SK-N-SH (cell line): Measurements from ENCODE around the gene DAGLB. TPM values are rescaled to one million over a fixed set of nuclear protein-coding genes. Genes with fewer than 3 reads are reported as not detected.
"Not testable (repeated sequence)": the region's sequence is repeated elsewhere in the genome, so short reads cannot be mapped to it uniquely, and the experiment has no call there.

Source experiments
- CTCF ChIA-PET: fragments of 300-600, 350-600 bp; formaldehyde crosslinking; extraction: SDS; loops from one replicate; lab custom pipeline; 2021; lab: Yijun Ruan, JAX
- POLR2A ChIA-PET: fragments of 350-600 bp; sonication (Branson Sonifier 250); formaldehyde crosslinking; extraction: SDS; loops from one replicate; lab custom pipeline; 2020; ENCODE audit warnings: antibody characterized with exemption, inconsistent platforms; lab: Yijun Ruan, JAX
- DNase-seq: peaks from one replicate; pipeline ENCODE4 v3.0.0; 2012
- H2AFZ ChIP-seq: fragments of 200-600 bp; sonication (generic); 2 replicates; pipeline ENCODE4 v1.8.1; 2016; ENCODE audit warnings: antibody characterized with exemption, mild to moderate bottlenecking, low read depth
- H3F3A ChIP-seq: fragments of 200-600 bp; sonication (generic); replicated peaks from 2 replicates; pipeline ENCODE3; 2016; ENCODE audit warnings: antibody characterized with exemption, mild to moderate bottlenecking; ENCODE audit not compliant: insufficient read depth
- H3K27ac ChIP-seq, 2 experiments: fragments of 200-500 bp in 1 of 2; fragments of 200-600 bp in 1 of 2; sonication (Bioruptor generic) in 1 of 2; sonication (generic), shearing (Covaris generic) in 1 of 2; 2 replicates each; pipeline versions ENCODE4 v1.5.1 to v1.6.1; 2014 to 2016; ENCODE audit warnings: low read depth in 2 of 2, inconsistent platforms in 1 of 2, low read length in 1 of 2, mild to moderate bottlenecking in 1 of 2, mixed read lengths in 1 of 2
- H3K27me3 ChIP-seq: fragments of 200-600 bp; sonication (generic), shearing (Covaris generic); 2 replicates; pipeline ENCODE4 v1.6.1; 2016; ENCODE audit warnings: mixed run types; ENCODE audit not compliant: insufficient read depth
- H3K36me3 ChIP-seq, 2 experiments: fragments of 200-500 bp in 1 of 2; fragments of 200-600 bp in 1 of 2; sonication (Bioruptor generic) in 1 of 2; sonication (generic) in 1 of 2; replicated peaks in 1 of 2; 2 replicates each; pipeline versions ENCODE3 to v1.5.1; 2014 to 2016; ENCODE audit warnings: low read length in 1 of 2, mild to moderate bottlenecking in 1 of 2; ENCODE audit not compliant: insufficient read depth in 2 of 2, control insufficient read depth in 1 of 2
- H3K4me1 ChIP-seq, 2 experiments: fragments of 200-500 bp in 1 of 2; fragments of 200-600 bp in 1 of 2; sonication (Bioruptor generic) in 1 of 2; sonication (generic), shearing (Covaris generic) in 1 of 2; 2 replicates each; pipeline versions ENCODE4 v1.5.1 to v1.6.1; 2014 to 2016; ENCODE audit warnings: low read depth in 1 of 2, low read length in 1 of 2, mixed run types in 1 of 2; ENCODE audit not compliant: insufficient read depth in 2 of 2, control insufficient read depth in 1 of 2
- H3K4me2 ChIP-seq: fragments of 200-600 bp; sonication (generic), shearing (Covaris generic); 2 replicates; pipeline ENCODE4 v1.6.1; 2017; ENCODE audit warnings: mixed run types
- H3K4me3 ChIP-seq, 2 experiments: fragments of 200-500 bp in 1 of 2; fragments of 200-600 bp in 1 of 2; sonication (Bioruptor generic) in 1 of 2; sonication (generic), shearing (Covaris generic) in 1 of 2; 2 replicates each; pipeline versions ENCODE4 v1.5.1 to v1.8.1; 2014 to 2016; ENCODE audit warnings: low read depth in 2 of 2, inconsistent platforms in 1 of 2, low read length in 1 of 2, mild to moderate bottlenecking in 1 of 2, mixed read lengths in 1 of 2, moderate library complexity in 1 of 2
- H3K79me2 ChIP-seq: fragments of 200-600 bp; sonication (generic); 2 replicates; pipeline ENCODE4 v1.8.1; 2017; ENCODE audit warnings: mild to moderate bottlenecking; ENCODE audit not compliant: insufficient read depth
- H3K9ac ChIP-seq: fragments of 200-600 bp; sonication (generic); 2 replicates; pipeline ENCODE4 v1.6.1; 2017; ENCODE audit warnings: mixed run types
- H3K9me2 ChIP-seq: fragments of 200-600 bp; sonication (generic); 2 replicates; pipeline ENCODE4 v1.6.1; 2017; ENCODE audit warnings: mixed run types
- H3K9me3 ChIP-seq: fragments of 200-600 bp; sonication (generic); 2 replicates; pipeline ENCODE4 v1.6.1; 2017; ENCODE audit warnings: mixed run types, mild to moderate bottlenecking, moderate library complexity
- H4K20me1 ChIP-seq: fragments of 200-600 bp; sonication (generic); 2 replicates; pipeline ENCODE4 v1.6.1; 2017; ENCODE audit warnings: mild to moderate bottlenecking, mixed run types; ENCODE audit not compliant: insufficient read depth
- CTCF ChIP-seq: fragments of 200-600 bp; sonication (generic); IDR thresholded peaks from 2 replicates; pipeline ENCODE4 v1.6.1; 2017; ENCODE audit warnings: antibody characterized with exemption, mild to moderate bottlenecking, moderate library complexity
- ELF1 ChIP-seq: IDR thresholded peaks from 2 replicates; pipeline ENCODE4 v1.4.0; 2012
- EP300 ChIP-seq, 2 experiments: IDR thresholded peaks; 2 replicates each; pipeline versions ENCODE4 v1.4.0 to v1.6.1; 2012; ENCODE audit warnings: borderline replicate concordance in 1 of 2, low read depth in 1 of 2, low read length in 1 of 2
- GABPA ChIP-seq: IDR thresholded peaks from 2 replicates; pipeline ENCODE4 v1.4.0; 2012; ENCODE audit warnings: low read depth, mild to moderate bottlenecking
- GATA2 ChIP-seq: sonication (generic); formaldehyde crosslinking; IDR thresholded peaks from 2 replicates; pipeline ENCODE4 v1.5.0; 2020; ENCODE audit warnings: mild to moderate bottlenecking, missing genetic modification reagents
- NRF1 ChIP-seq: IDR thresholded peaks from 2 replicates; pipeline ENCODE4 v1.6.1; 2012; ENCODE audit warnings: low read depth, mild to moderate bottlenecking, low read length
- PBX3 ChIP-seq: IDR thresholded peaks from 2 replicates; pipeline ENCODE4; 2012
- POLR2AphosphoS5 ChIP-seq: IDR thresholded peaks from 2 replicates; pipeline ENCODE4 v1.6.1; 2012; ENCODE audit warnings: low read depth, low read length
- RCOR1 ChIP-seq: fragments of 150-350 bp; IDR thresholded peaks from 2 replicates; pipeline ENCODE4 v1.6.1; 2017; ENCODE audit warnings: antibody characterized with exemption, low read length
- RFX5 ChIP-seq: IDR thresholded peaks from 2 replicates; pipeline ENCODE4 v1.6.1; 2012; ENCODE audit warnings: mild to moderate bottlenecking, improper control_type of control experiment, low read length
- RXRA ChIP-seq: IDR thresholded peaks from 2 replicates; pipeline ENCODE4 v1.4.0; 2012; ENCODE audit warnings: low read depth, mild to moderate bottlenecking, borderline replicate concordance
- TAF1 ChIP-seq: IDR thresholded peaks from 2 replicates; pipeline ENCODE4 v1.6.1; 2012; ENCODE audit warnings: low read depth, mild to moderate bottlenecking, low read length, moderate library complexity, borderline replicate concordance
- TEAD4 ChIP-seq: IDR thresholded peaks from 2 replicates; pipeline ENCODE4 v1.4.0; 2012; ENCODE audit warnings: mild to moderate bottlenecking, borderline replicate concordance; ENCODE audit not compliant: insufficient read depth
- USF1 ChIP-seq: IDR thresholded peaks from 2 replicates; pipeline ENCODE4 v1.4.0; 2012; ENCODE audit warnings: low read depth, borderline replicate concordance
- YY1 ChIP-seq: IDR thresholded peaks from 2 replicates; pipeline ENCODE4 v1.4.0; 2012; ENCODE audit warnings: low read depth, mild to moderate bottlenecking
- ZBTB33 ChIP-seq: IDR thresholded peaks from 2 replicates; pipeline ENCODE4 v1.4.0; 2012; ENCODE audit warnings: low read depth, borderline replicate concordance
- WGBS: methylation state at CpG from one replicate; pipeline ENCODE4 v1.1.6; 2017; ENCODE audit warnings: low lambda C conversion rate; 5-methylcytosine and 5-hydroxymethylcytosine counted together
- polyA plus RNA-seq, 3 experiments: library from polyadenylated mRNA; depleted of rRNA; stranded (reverse); fragments of >200 nt; gene quantifications; 2 replicates each; pipeline ENCODE4 v1.2.3, GENCODE V29; 2012

DAGLB gene
- polyA plus RNA-seq, 1 of the 3 experiments (the other 2 are of a cell fraction) = 24.1 TPM

GRCh38 chr7:6398943-6399342, 48.8 kb downstream of the DAGLB start (continued):
- no peak for TF ChIP-seq USF1
- TF ChIP-seq EP300 (IDR thresholded peaks at IDR 0.05; ENCODE audit: borderline replicate concordance in 1 of 2, low read depth in 1 of 2, low read length in 1 of 2) = no peak
- no peak for TF ChIP-seq NRF1
- TF ChIP-seq ELF1 = no peak
- no peak for TF ChIP-seq CTCF

GRCh38 chr7:6397759-6398495, 49.8 kb downstream of the DAGLB start:
- Histone ChIP-seq H4K20me1 (peaks cover 96% of the 10 kb centered on the region), H3K4me1 (peaks cover 8 to 14% of the 10 kb centered on the region in 2 experiments; a peak in 2 of 4 replicates), H3K36me3 (peaks cover 44 to 51% of the 10 kb centered on the region in 2 experiments), H3F3A (peaks cover 16% of the 10 kb centered on the region), H3K79me2 (peaks cover 100% of the 10 kb centered on the region)
- H3K4me2 ChIP-seq, H3K4me3 ChIP-seq, POLR2A ChIA-PET, H3K9me2 ChIP-seq, H3K27ac ChIP-seq, H3K27me3 ChIP-seq, H2AFZ ChIP-seq, DNase-seq, H3K9me3 ChIP-seq, H3K9ac ChIP-seq: not testable (repeated sequence)
- WGBS = 92% methylated on average over 14 of the region's 15 CpGs
- CTCF ChIA-PET = interaction anchor here (1.2 kb wide), 1 partner anchor 10 kb away, joined by 5 read pairs; no protein-coding TSS in a partner anchor

GRCh38 chr7:6395898-6396595, 51.7 kb downstream of the DAGLB start:
- Histone ChIP-seq H3K9ac (no peak overlapping the region), H3F3A (peaks cover 20% of the 10 kb centered on the region), H3K36me3 (peaks cover 48 to 54% of the 10 kb centered on the region in 2 experiments), H2AFZ (no peak overlapping the region), H3K27me3 (no peaks in the 10 kb centered on the region), H3K9me3 (no peaks in the 10 kb centered on the region), H3K4me1 (peaks cover 17 to 19% of the 10 kb centered on the region in 2 experiments; a peak in 3 of 4 replicates), H3K4me3 (no peak overlapping the region), H3K9me2 (no peaks in the 10 kb centered on the region), H4K20me1 (peaks cover 100% of the 10 kb centered on the region), H3K27ac (no peak overlapping the region), H3K79me2 (peaks cover 100% of the 10 kb centered on the region), H3K4me2 (no peak overlapping the region)
- WGBS = 95% methylated on average over 23 of the region's 23 CpGs
- ChIA-PET CTCF (no interaction called here), POLR2A (interaction anchor here (0.8 kb wide), 1 partner anchor 15 kb away, joined by 3 read pairs; no protein-coding TSS in a partner anchor)
- DNase-seq = no peak
- TF ChIP-seq ZBTB33 (no peak), TEAD4 (no peak), NRF1 (no peak), RFX5 (no peak), PBX3 (no peak), YY1 (no peak), USF1 (no peak), RCOR1 (no peak), TAF1 (no peak), POLR2AphosphoS5 (no peak), GABPA (no peak), GATA2 (CRISPR knock-in tag) (no peak), EP300 (IDR thresholded peaks at IDR 0.05; ENCODE audit: borderline replicate concordance in 1 of 2, low read depth in 1 of 2, low read length in 1 of 2) (no peak), ELF1 (no peak), RXRA (no peak)
